Measurements from ENCODE around the gene UBE2E3. TPM values are rescaled to one million over a fixed set of nuclear protein-coding genes. Genes with fewer than 3 reads are reported as not detected.

Gene UBE2E3
- total and polyA plus RNA-seq, 2 of the 4 experiments (the other 2 are of a cell fraction): 106 to 114 TPM

DNA sequence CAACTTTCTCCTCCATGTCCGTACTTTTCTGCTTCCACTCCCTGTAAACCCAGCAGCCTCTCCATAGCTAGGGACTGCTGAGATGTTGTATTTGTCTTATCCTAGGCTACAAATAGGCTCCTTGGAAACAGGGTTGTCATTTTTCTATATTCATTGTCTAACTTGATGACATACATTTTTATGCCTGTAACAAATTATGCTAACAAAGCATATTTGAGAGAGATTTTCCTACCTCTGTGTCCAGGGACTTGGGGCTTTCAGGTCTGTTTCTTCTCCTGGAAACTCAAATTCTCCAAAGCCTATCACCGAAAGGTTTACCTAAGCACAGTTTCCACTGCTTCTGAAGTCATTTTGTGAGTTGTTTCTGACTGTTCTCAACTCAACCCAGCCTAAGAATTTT is 102.7 kb downstream of the UBE2E3 start:
- Histone ChIP-seq H3K4me3 (ENCODE audit: insufficient read depth, low read depth, low read length) (no peak overlapping the region), H2AK9ac (replicated peaks; ENCODE audit: low read depth, low read length, poor library complexity) (no peak overlapping the region), H2AFZ (replicated peaks; ENCODE audit: low read length, poor library complexity) (no peak overlapping the region), H2BK15ac (ENCODE audit: low read depth, low read length) (no peak overlapping the region), H3K23ac (ENCODE audit: low read depth, low read length) (no peak overlapping the region), H4K20me1 (ENCODE audit: insufficient read depth, low read length) (no peaks in the 10 kb centered on the region), H3K4me1 (ENCODE audit: control insufficient read depth, insufficient read depth, low read length) (no peaks in the 10 kb centered on the region), H2BK5ac (ENCODE audit: low read depth, low read length, poor library complexity, severe bottlenecking) (no peak overlapping the region), H3K56ac (ENCODE audit: extremely low read depth, insufficient read depth, low read length) (no peak overlapping the region), H3K27ac (ENCODE audit: insufficient read depth, low read length) (no peak overlapping the region), H2AK5ac (ENCODE audit: low read depth, low read length) (no peak overlapping the region), H3K14ac (replicated peaks; ENCODE audit: low read depth, low read length) (no peak overlapping the region), H4K91ac (ENCODE audit: insufficient read depth, low read depth, low read length) (no peak overlapping the region), H4K5ac (ENCODE audit: low read depth, low read length) (no peak overlapping the region), H2BK20ac (ENCODE audit: low read depth, low read length) (no peak overlapping the region), H4K8ac (ENCODE audit: low read depth in 2 of 2, low read length in 2 of 2) (no peak overlapping the region), H3K9me3 (ENCODE audit: control insufficient read depth, insufficient read depth, low read length) (no peaks in the 10 kb centered on the region), H3K36me3 (ENCODE audit: control insufficient read depth, insufficient read depth, low read length) (no peaks in the 10 kb centered on the region), H3K27me3 (ENCODE audit: control insufficient read depth, insufficient read depth, low read length) (no peaks in the 10 kb centered on the region), H3K9ac (ENCODE audit: low read depth, low read length) (no peak overlapping the region), H2BK120ac (ENCODE audit: low read depth, low read length) (no peak overlapping the region), H3K9me1 (ENCODE audit: insufficient read depth, low read length) (no peaks in the 10 kb centered on the region), H3K4ac (ENCODE audit: low read depth, low read length) (no peak overlapping the region), H3K4me2 (ENCODE audit: low read depth, low read length) (no peak overlapping the region), H3K79me1 (ENCODE audit: low read depth in 1 of 2, low read length in 2 of 2) (no peaks in the 10 kb centered on the region), H3K18ac (ENCODE audit: low read depth, low read length) (no peak overlapping the region)
- no CpG with 5 or more reads among the region's 2 CpGs for WGBS, 2 experiments (ENCODE audit: extremely low coverage in 2 of 2, insufficient read length in 1 of 2)
- DNase-seq (no peak), ATAC-seq (ENCODE audit: low read depth) (no peak)
- TF ChIP-seq BHLHE40 (IDR thresholded peaks at IDR 0.05; ENCODE audit: low read depth, low read length) (no peak), NFE2L2 (IDR thresholded peaks at IDR 0.05; ENCODE audit: low read depth, low read length) (no peak), MAFK (IDR thresholded peaks at IDR 0.05; ENCODE audit: low read depth, low read length) (peak; percentile 77), RFX5 (IDR thresholded peaks at IDR 0.05; ENCODE audit: low read depth, low read length) (no peak), POLR2A (IDR thresholded peaks at IDR 0.05; ENCODE audit: low read depth, low read length) (no peak)
- POLR2A ChIA-PET (ENCODE audit: unreplicated experiment): no interaction called here
- CTCF ChIA-PET: no interaction called here
- BruUV-seq (replicated peaks): no TSS peak
- intact Hi-C loops (cut with micrococcal nuclease) (no loop called here), in situ Hi-C loops (cut with MboI; ENCODE audit: low sequenced_read_pairs) (no loop called here), dilution Hi-C loops (cut with HindIII; ENCODE audit: low sequenced_read_pairs, unreplicated experiment) (no loop called here)
